ENCODE results near the gene AEBP1. TPM values are rescaled to one million over a fixed set of nuclear protein-coding genes. Genes with fewer than 3 reads are reported as not detected.

AEBP1 gene
- total and polyA plus RNA-seq, 9 of the 15 experiments (the other 6 are each of a cell fraction or from before 2014, with no cell fraction given) = 0.03 to 0.78 (median 0.30) TPM; not detected in 2

GRCh38 chr7:44116087-44116788, 12.1 kb downstream of the AEBP1 start:
- Histone ChIP-seq H4K20me1 (replicated peaks; ENCODE audit: control insufficient read depth, insufficient read depth, low read length) (peaks cover 31% of the 10 kb centered on the region), H2AFZ (ENCODE audit: low read depth, low read length) (no peak overlapping the region), H3K9me3 (replicated peaks; ENCODE audit: control insufficient read depth, insufficient read depth, low read depth, low read length) (no peaks in the 10 kb centered on the region), H3K4me2 (ENCODE audit: insufficient read depth, low read length) (no peak overlapping the region), H3K27me3 (ENCODE audit: control insufficient read depth in 2 of 2, insufficient read depth in 2 of 2, low read length in 2 of 2) (peaks cover 2 to 9% of the 10 kb centered on the region in 2 experiments; a peak in 3 of 5 replicates), H3K4me3 (no peak overlapping the region), H3K79me2 (ENCODE audit: control insufficient read depth, insufficient read depth, low read length) (peaks cover 23% of the 10 kb centered on the region), H3K9ac (ENCODE audit: insufficient read depth in 1 of 2, low read depth in 2 of 2, low read length in 2 of 2) (no peak overlapping the region), H3K9me1 (ENCODE audit: control insufficient read depth, insufficient read depth, low read length) (peaks cover 13% of the 10 kb centered on the region), H3K27ac (ENCODE audit: extremely low read depth, low read depth, low read length) (no peak overlapping the region), H3K36me3 (ENCODE audit: control insufficient read depth, insufficient read depth, low read length) (peaks cover 69% of the 10 kb centered on the region), H3K4me1 (replicated peaks in 1 of 2; ENCODE audit: control insufficient read depth in 2 of 2, insufficient read depth in 2 of 2, low read length in 2 of 2) (peaks cover 11 to 43% of the 10 kb centered on the region in 2 experiments; a peak in 4 of 5 replicates)
- ATAC-seq = no peak
- POLR2A ChIA-PET = interaction anchor here (0.6 to 2.9 kb wide), 6 partner anchors 8 to 878 kb away, joined by 3 to 16 read pairs (median 4); partner anchors contain the start of gene POLD2
- CTCF ChIA-PET (ENCODE audit: low intra/inter-chr PET ratio) = no interaction called here
- intact Hi-C loops (cut with micrococcal nuclease) (no loop called here), in situ Hi-C loops (cut with MboI) (no loop called here)
- no peak for TF ChIP-seq RREB1 (CRISPR knock-in tag; IDR thresholded peaks at IDR 0.05)
- TF ChIP-seq KLF10 (CRISPR knock-in tag; IDR thresholded peaks at IDR 0.05) = no peak
- TF ChIP-seq POLR2G (IDR thresholded peaks at IDR 0.05; ENCODE audit: low read depth, low read length) = 0 out of 2 replicates have a peak, but pooled peaks have one; percentile 0
- TF ChIP-seq TBP (optimal IDR thresholded peaks at IDR 0.05; ENCODE audit: low read depth, low read length) = no peak
- TF ChIP-seq RBFOX2 (IDR thresholded peaks at IDR 0.05; ENCODE audit: low read depth, low read length) = 0 out of 2 replicates have a peak, but pooled peaks have one; percentile 28
- TF ChIP-seq ZNF146 (CRISPR knock-in tag; IDR thresholded peaks at IDR 0.05; ENCODE audit: unreplicated experiment) = no peak
- BruUV-seq (replicated peaks) = no TSS peak
- DNase-seq (ENCODE audit: extremely low read depth in 1 of 4, low spot score in 3 of 4) = no peak
- FAIRE-seq = no peak
- 86% methylated on average over 16 of the region's 17 CpGs for WGBS (ENCODE audit: insufficient coverage, low coverage, missing lambda C conversion rate)
